ENCODE measurements around the gene TENT4B.

TENT4B gene

GRCh38 chr16:50190292-50190691 is 37.2 kb downstream of the TENT4B start:
- no peak for DNase-seq (ENCODE audit: low read depth, low spot score)
- no peak for TF ChIP-seq CTCF (IDR thresholded peaks at IDR 0.05; ENCODE audit: low read depth, low read length)
- H3K4me3 ChIP-seq (ENCODE audit: low read depth, low read length) = no peak overlapping the region
- in situ Hi-C loops (cut with HindIII; ENCODE audit: low sequenced_read_pairs) = no loop called here

- in situ Hi-C loops (cut with HindIII; ENCODE audit: low sequenced_read_pairs) = no loop called here
- DNase-seq (ENCODE audit: low read depth, low spot score) = no peak
- TF ChIP-seq CTCF (IDR thresholded peaks at IDR 0.05; ENCODE audit: low read depth, low read length) = no peak
- no peak overlapping the region for H3K4me3 ChIP-seq (ENCODE audit: low read depth, low read length)
These were observed 39.4 kb downstream of the TENT4B start for GRCh38 chr16:50192386-50193050.

- in situ Hi-C loops (cut with HindIII; ENCODE audit: low sequenced_read_pairs) = no loop called here
- DNase-seq (ENCODE audit: low read depth, low spot score) = no peak
- no peak for TF ChIP-seq CTCF (IDR thresholded peaks at IDR 0.05; ENCODE audit: low read depth, low read length)
- no peak overlapping the region for H3K4me3 ChIP-seq (ENCODE audit: low read depth, low read length)
These were observed 40.5 kb downstream of the TENT4B start for GRCh38 chr16:50193594-50193993.

- peak; percentile 39 for DNase-seq (ENCODE audit: low read depth, low spot score)
- H3K4me3 ChIP-seq (ENCODE audit: low read depth, low read length) = no peak overlapping the region
- in situ Hi-C loops (cut with HindIII; ENCODE audit: low sequenced_read_pairs) = no loop called here
- TF ChIP-seq CTCF (IDR thresholded peaks at IDR 0.05; ENCODE audit: low read depth, low read length) = no peak
These were observed 42.2 kb downstream of the TENT4B start for GRCh38 chr16:50195276-50195675.

GRCh38 chr16:50195756-50196155 is 42.6 kb downstream of the TENT4B start:
- DNase-seq (ENCODE audit: low read depth, low spot score) = no peak
- no peak overlapping the region for H3K4me3 ChIP-seq (ENCODE audit: low read depth, low read length)
- no peak for TF ChIP-seq CTCF (IDR thresholded peaks at IDR 0.05; ENCODE audit: low read depth, low read length)
- in situ Hi-C loops (cut with HindIII; ENCODE audit: low sequenced_read_pairs) = no loop called here

GRCh38 chr16:50197582-50197981 is 44.5 kb downstream of the TENT4B start:
- no peak overlapping the region for H3K4me3 ChIP-seq (ENCODE audit: low read depth, low read length)
- DNase-seq (ENCODE audit: low read depth, low spot score) = no peak
- no peak for TF ChIP-seq CTCF (IDR thresholded peaks at IDR 0.05; ENCODE audit: low read depth, low read length)
- in situ Hi-C loops (cut with HindIII; ENCODE audit: low sequenced_read_pairs) = no loop called here
